NT2/D1 (cell line): ENCODE results near the gene ZDHHC8.

ENCODE experiments used
- DNase-seq: peaks from one replicate; pipeline ENCODE4 v3.0.0-alpha.2; 2011; ENCODE audit warnings: low read depth, low spot score
- H3K27me3 ChIP-seq: 2 replicates; pipeline ENCODE4 v1.6.0; 2011; ENCODE audit warnings: mild to moderate bottlenecking; ENCODE audit not compliant: insufficient read length, insufficient read depth
- H3K36me3 ChIP-seq: 2 replicates; pipeline ENCODE4 v1.6.1; 2011; ENCODE audit warnings: mild to moderate bottlenecking, low read length, mixed read lengths; ENCODE audit not compliant: insufficient read depth, insufficient read length
- H3K4me1 ChIP-seq: 2 replicates; pipeline ENCODE4 v1.5.1; 2011; ENCODE audit not compliant: insufficient read depth, insufficient read length
- H3K4me3 ChIP-seq: 2 replicates; pipeline ENCODE4 v1.5.1; 2011; ENCODE audit warnings: low read depth; ENCODE audit not compliant: insufficient read length
- H3K9ac ChIP-seq: 2 replicates; pipeline ENCODE4 v1.6.0; 2011; ENCODE audit warnings: low read depth; ENCODE audit not compliant: insufficient read length
- H3K9me3 ChIP-seq: 2 replicates; pipeline ENCODE4 v1.5.1; 2011; ENCODE audit warnings: mild to moderate bottlenecking, low read length; ENCODE audit not compliant: insufficient read depth
- SUZ12 ChIP-seq: IDR thresholded peaks from 2 replicates; pipeline ENCODE4 v1.6.1; 2011; ENCODE audit not compliant: insufficient read length, insufficient read depth; ENCODE audit errors: extremely low read depth
- YY1 ChIP-seq: IDR thresholded peaks from 2 replicates; pipeline ENCODE4 v1.6.1; 2011; ENCODE audit not compliant: insufficient read length, insufficient read depth
- ZNF274 ChIP-seq: IDR thresholded peaks from 2 replicates; pipeline ENCODE4 v1.6.1; 2011; ENCODE audit warnings: mild to moderate bottlenecking, low read depth, low read length

Gene ZDHHC8

GRCh38 chr22:20183823-20184222 lies 52.2 kb downstream of the ZDHHC8 start:
- TF ChIP-seq YY1: no peak
- no peak for TF ChIP-seq ZNF274
- TF ChIP-seq SUZ12: no peak
- Histone ChIP-seq H3K36me3 (no peaks in the 10 kb centered on the region), H3K27me3 (no peaks in the 10 kb centered on the region), H3K9me3 (no peaks in the 10 kb centered on the region), H3K4me3 (no peak overlapping the region), H3K9ac (no peak overlapping the region), H3K4me1 (no peaks in the 10 kb centered on the region)
- DNase-seq: no peak

GRCh38 chr22:20184501-20185165 lies 53.0 kb downstream of the ZDHHC8 start:
- no peaks in the 10 kb centered on the region for H3K36me3 ChIP-seq
- no peak overlapping the region for H3K4me3 ChIP-seq
- TF ChIP-seq SUZ12 (no peak), ZNF274 (no peak), YY1 (no peak)
- H3K27me3 ChIP-seq: no peaks in the 10 kb centered on the region
- no peaks in the 10 kb centered on the region for H3K9me3 ChIP-seq
- no peak overlapping the region for H3K9ac ChIP-seq
- H3K4me1 ChIP-seq: no peaks in the 10 kb centered on the region
- no peak for DNase-seq

GRCh38 chr22:20185750-20186149 lies 54.1 kb downstream of the ZDHHC8 start:
- Histone ChIP-seq H3K36me3 (no peaks in the 10 kb centered on the region), H3K4me3 (no peak overlapping the region), H3K27me3 (no peaks in the 10 kb centered on the region), H3K9me3 (no peaks in the 10 kb centered on the region), H3K4me1 (no peaks in the 10 kb centered on the region), H3K9ac (no peak overlapping the region)
- DNase-seq: no peak
- TF ChIP-seq ZNF274 (no peak), SUZ12 (no peak), YY1 (no peak)

- H3K27me3 ChIP-seq: no peaks in the 10 kb centered on the region
- H3K9ac ChIP-seq: no peak overlapping the region
- TF ChIP-seq SUZ12 (no peak), YY1 (no peak), ZNF274 (no peak)
- no peaks in the 10 kb centered on the region for H3K9me3 ChIP-seq
- DNase-seq: peak; percentile 44
- no peak overlapping the region for H3K4me3 ChIP-seq
- no peaks in the 10 kb centered on the region for H3K36me3 ChIP-seq
- no peaks in the 10 kb centered on the region for H3K4me1 ChIP-seq
Observed at GRCh38 chr22:20186183-20186870, 54.7 kb downstream of the ZDHHC8 start.

- Histone ChIP-seq H3K4me1 (no peaks in the 10 kb centered on the region), H3K9ac (no peak overlapping the region), H3K27me3 (no peaks in the 10 kb centered on the region), H3K4me3 (no peak overlapping the region), H3K36me3 (no peaks in the 10 kb centered on the region), H3K9me3 (no peaks in the 10 kb centered on the region)
- no peak for TF ChIP-seq ZNF274
- TF ChIP-seq SUZ12: no peak
- no peak for TF ChIP-seq YY1
- no peak for DNase-seq
Observed at GRCh38 chr22:20186871-20187546, 55.4 kb downstream of the ZDHHC8 start.

GRCh38 chr22:20187777-20188566 lies 56.4 kb downstream of the ZDHHC8 start:
- Histone ChIP-seq H3K36me3 (no peaks in the 10 kb centered on the region), H3K9ac (no peak overlapping the region), H3K4me1 (no peaks in the 10 kb centered on the region), H3K4me3 (no peak overlapping the region), H3K27me3 (no peaks in the 10 kb centered on the region), H3K9me3 (no peaks in the 10 kb centered on the region)
- no peak for DNase-seq
- TF ChIP-seq ZNF274 (no peak), YY1 (no peak), SUZ12 (no peak)
